ENCODE results near the gene NPLOC4. TPM values are rescaled to one million over a fixed set of nuclear protein-coding genes. Genes with fewer than 3 reads are reported as not detected.
"Not testable (repeated sequence)": the region's sequence is repeated elsewhere in the genome, so short reads cannot be mapped to it uniquely, and the experiment has no call there.

NPLOC4 gene
- total and polyA plus RNA-seq, 12 donors, result 41.7 to 140 (median 80.3) TPM

DNA sequence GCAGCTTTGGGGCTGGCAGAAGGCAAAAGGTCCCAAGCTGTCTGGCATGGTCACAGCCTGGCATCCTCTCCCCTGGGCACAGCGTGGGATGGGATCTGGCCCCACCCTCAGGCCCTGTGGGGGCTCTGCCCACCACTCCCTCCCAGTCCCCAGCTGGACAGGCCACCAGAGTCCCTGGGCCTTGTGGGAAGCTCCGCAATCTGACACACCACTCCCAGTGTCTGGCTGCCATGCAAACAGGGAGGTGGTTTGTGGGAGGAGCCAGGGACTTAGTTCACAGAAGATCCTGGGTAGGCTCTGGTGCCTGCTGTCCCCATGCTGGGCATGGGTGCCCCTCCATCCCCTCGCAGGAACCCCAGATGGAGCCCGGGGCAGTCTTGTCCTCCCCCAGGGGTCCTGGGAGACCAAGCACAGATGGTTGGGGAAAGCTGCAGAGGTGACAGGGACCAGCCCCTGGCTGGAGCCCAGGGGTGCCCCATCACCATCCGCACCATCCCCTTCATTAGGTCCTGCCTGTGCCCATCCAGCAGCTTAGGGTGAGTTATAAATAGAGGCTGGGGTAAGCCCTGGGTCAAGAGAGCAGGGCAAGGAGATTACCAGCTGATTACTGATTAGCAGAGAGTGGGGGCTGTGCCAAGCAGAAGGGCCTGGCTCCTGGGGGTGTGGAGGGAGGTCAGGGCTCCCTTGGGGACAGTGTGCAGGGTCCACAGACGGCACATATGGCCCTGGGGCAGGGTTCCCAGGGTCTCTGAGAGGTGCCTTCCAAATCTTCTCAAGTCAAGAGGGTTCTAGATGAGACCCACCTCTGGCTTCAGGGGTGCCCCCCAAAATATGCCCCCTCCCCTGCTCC, 102.5 kb downstream of the NPLOC4 start:
- Histone ChIP-seq H3K27me3 (peaks cover 21% of the 10 kb centered on the region), H3K9me3 (replicated peaks in 1 of 3) (no peaks in the 10 kb centered on the region), H3K36me3 (replicated peaks in 1 of 2) (no peaks in the 10 kb centered on the region), H3K4me1 (replicated peaks in 1 of 2) (peaks cover 0 to 14% of the 10 kb centered on the region in 2 donors), H3K27ac (no peak overlapping the region), H3K4me3 (no peak overlapping the region)
- no peak for DNase-seq
- TF ChIP-seq POLR2A (IDR thresholded peaks at IDR 0.05), result no peak
- TF ChIP-seq, protein P1, sequence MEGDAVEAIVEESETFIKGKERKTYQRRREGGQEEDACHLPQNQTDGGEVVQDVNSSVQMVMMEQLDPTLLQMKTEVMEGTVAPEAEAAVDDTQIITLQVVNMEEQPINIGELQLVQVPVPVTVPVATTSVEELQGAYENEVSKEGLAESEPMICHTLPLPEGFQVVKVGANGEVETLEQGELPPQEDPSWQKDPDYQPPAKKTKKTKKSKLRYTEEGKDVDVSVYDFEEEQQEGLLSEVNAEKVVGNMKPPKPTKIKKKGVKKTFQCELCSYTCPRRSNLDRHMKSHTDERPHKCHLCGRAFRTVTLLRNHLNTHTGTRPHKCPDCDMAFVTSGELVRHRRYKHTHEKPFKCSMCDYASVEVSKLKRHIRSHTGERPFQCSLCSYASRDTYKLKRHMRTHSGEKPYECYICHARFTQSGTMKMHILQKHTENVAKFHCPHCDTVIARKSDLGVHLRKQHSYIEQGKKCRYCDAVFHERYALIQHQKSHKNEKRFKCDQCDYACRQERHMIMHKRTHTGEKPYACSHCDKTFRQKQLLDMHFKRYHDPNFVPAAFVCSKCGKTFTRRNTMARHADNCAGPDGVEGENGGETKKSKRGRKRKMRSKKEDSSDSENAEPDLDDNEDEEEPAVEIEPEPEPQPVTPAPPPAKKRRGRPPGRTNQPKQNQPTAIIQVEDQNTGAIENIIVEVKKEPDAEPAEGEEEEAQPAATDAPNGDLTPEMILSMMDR (IDR thresholded peaks at IDR 0.05), result no peak
- intact Hi-C loops (cut with DNase I), result no loop called here
- WGBS, 4 donors, result 39 to 67% (median 54%) methylated on average over 1 to 6 of the region's 6 CpGs

DNA sequence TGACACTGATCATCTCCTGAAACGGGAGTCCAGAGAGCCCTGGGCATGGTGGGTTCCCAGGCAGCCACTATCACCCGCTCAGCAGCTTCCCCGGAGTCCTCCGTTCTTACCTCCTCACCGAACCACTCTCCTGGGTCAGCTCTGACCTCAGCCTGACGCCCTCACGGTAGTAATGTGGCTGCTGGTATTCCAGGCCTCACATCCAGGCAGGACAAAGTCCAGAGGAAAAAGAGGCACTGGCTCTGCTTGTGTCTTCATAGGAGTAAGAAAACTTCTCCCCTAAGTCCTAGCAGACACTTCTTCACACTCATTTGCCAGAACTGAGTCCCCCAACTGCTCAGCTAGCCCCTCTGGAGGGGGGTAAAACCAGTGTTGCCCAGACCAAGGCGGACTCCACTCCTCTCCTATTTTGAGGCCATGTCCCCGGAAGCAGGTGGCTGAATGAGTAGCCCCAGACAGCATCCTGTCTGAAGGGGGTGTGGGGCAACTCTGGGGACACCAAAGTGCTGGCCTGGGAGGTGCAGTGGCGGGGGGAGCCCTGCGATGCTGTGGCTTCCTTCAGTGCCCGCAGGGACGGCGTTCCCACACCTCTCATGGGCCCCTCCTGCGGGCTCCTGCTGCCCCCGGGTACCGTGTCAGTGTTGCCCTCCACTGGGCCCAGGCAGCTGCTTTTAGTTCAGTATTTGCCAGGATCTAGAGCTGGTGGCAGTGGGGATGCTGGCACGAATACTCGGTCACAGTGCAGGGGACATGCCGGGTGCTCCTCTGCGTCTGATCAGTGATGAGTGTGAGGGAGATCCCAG, 103.4 kb downstream of the NPLOC4 start:
- TF ChIP-seq POLR2A (IDR thresholded peaks at IDR 0.05), result no peak
- TF ChIP-seq, protein P1 (IDR thresholded peaks at IDR 0.05), result no peak
- intact Hi-C loops (cut with DNase I), result no loop called here
- no peak for DNase-seq
- H3K4me3 ChIP-seq, result no peak overlapping the region
- H3K36me3 ChIP-seq (replicated peaks in 1 of 2), result no peaks in the 10 kb centered on the region
- 63 to 67% (median 66%) methylated on average over 10 to 21 of the region's 21 CpGs for WGBS, 4 donors
- H3K27me3 ChIP-seq, result peaks cover 22% of the 10 kb centered on the region
- peaks cover 0 to 14% of the 10 kb centered on the region in 2 donors for H3K4me1 ChIP-seq (replicated peaks in 1 of 2)
- H3K27ac ChIP-seq, result no peak overlapping the region
- no peaks in the 10 kb centered on the region for H3K9me3 ChIP-seq (replicated peaks in 1 of 3)

DNA sequence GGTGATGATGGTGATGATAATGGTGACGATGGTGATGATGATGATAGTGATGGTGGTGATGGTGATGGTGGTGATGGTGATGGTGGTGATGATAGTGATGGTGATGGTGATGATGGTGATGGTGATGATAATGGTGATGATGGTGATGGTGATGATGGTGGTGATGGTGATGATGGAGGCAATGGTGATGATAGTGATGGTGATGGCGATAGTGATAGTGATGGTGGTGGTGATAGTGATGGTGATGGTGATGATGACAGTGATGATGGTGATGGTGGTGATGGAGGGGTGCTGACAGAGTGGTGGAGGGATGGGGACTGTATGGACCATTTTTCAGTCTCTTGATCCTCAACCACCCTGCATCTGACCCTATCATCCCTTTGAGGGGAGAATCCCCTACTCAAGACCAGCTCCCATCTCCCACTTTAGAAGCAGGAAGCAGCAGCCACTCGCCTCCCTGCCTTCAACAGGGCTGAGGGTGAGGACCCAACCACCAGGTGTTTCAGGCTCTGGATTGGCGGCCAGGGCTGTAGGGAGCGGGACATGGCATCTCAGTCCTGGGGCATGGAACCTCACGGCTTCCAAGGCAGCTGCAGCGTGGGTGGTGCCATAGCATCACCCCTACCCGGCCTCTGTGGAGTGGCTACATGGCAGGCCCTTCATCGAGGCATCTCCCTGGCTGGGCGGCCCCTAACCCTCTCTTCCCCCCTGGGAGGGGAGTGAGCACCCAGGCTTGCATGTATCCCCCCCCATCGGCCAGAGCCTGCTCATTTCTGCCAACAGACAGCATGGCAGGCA, 104.2 kb downstream of the NPLOC4 start:
- DNase-seq, result no peak
- peaks cover 26% of the 10 kb centered on the region for H3K27me3 ChIP-seq
- H3K27ac ChIP-seq, result no peak overlapping the region
- H3K36me3 ChIP-seq (replicated peaks in 1 of 2), result no peaks in the 10 kb centered on the region
- peaks cover 0 to 14% of the 10 kb centered on the region in 2 donors for H3K4me1 ChIP-seq (replicated peaks in 1 of 2)
- H3K4me3 ChIP-seq, result no peak overlapping the region
- TF ChIP-seq, protein P1 (IDR thresholded peaks at IDR 0.05), result no peak
- TF ChIP-seq POLR2A (IDR thresholded peaks at IDR 0.05), result no peak
- WGBS, 4 donors, result 84 to 92% (median 90%) methylated on average over 5 to 11 of the region's 11 CpGs
- H3K9me3 ChIP-seq (replicated peaks in 1 of 3), result no peaks in the 10 kb centered on the region
- intact Hi-C loops (cut with DNase I), result no loop called here

- peaks cover 25% of the 10 kb centered on the region for H3K27me3 ChIP-seq
Observed at GRCh38 chr17:81531998-81532404, 104.9 kb downstream of the NPLOC4 start.

GRCh38 chr17:81531013-81531412, 105.9 kb downstream of the NPLOC4 start:
- 81 to 87% (median 81%) methylated on average over 6 of the region's 6 CpGs for WGBS, 4 donors
- DNase-seq; H3K4me1 ChIP-seq (replicated peaks in 1 of 2); H3K27ac ChIP-seq; intact Hi-C loops (cut with DNase I); H3K4me3 ChIP-seq; H3K36me3 ChIP-seq (replicated peaks in 1 of 2); H3K9me3 ChIP-seq (replicated peaks in 1 of 3): not testable (repeated sequence)
- H3K27me3 ChIP-seq, result peaks cover 23% of the 10 kb centered on the region

More at GRCh38 chr17:81531998-81532404, 104.9 kb downstream of the NPLOC4 start:
- H3K9me3 ChIP-seq (replicated peaks in 1 of 3); DNase-seq; H3K4me3 ChIP-seq; H3K4me1 ChIP-seq (replicated peaks in 1 of 2); H3K36me3 ChIP-seq (replicated peaks in 1 of 2); intact Hi-C loops (cut with DNase I); H3K27ac ChIP-seq: not testable (repeated sequence)
- WGBS, 4 donors, result 84 to 98% (median 94%) methylated on average over 3 of the region's 3 CpGs
